Testis (tissue), 3 donors: ENCODE measurements around the gene ADTRP. TPM values are rescaled to one million over a fixed set of nuclear protein-coding genes. Genes with fewer than 3 reads are reported as not detected.

Experiments
- DNase-seq: peaks from one replicate; pipeline ENCODE4 v3.0.0-alpha.2; 2019
- H3K27ac ChIP-seq, 2 donors: fragments of 200-600 bp; sonication (generic); one replicate each; pipeline ENCODE4 v1.5.1; 2019
- H3K27me3 ChIP-seq: fragments of 200-600 bp; sonication (generic); one replicate; pipeline ENCODE4 v1.5.1; 2019
- H3K36me3 ChIP-seq: fragments of 200-600 bp; sonication (generic); one replicate; pipeline ENCODE4 v1.5.1; 2017; ENCODE audit warnings: low read depth; ENCODE audit errors: missing control alignments
- H3K4me1 ChIP-seq: fragments of 200-600 bp; sonication (generic); one replicate; pipeline ENCODE4 v1.5.1; 2019
- H3K4me3 ChIP-seq, 2 donors: fragments of 200-600 bp; sonication (generic); one replicate each; pipeline ENCODE4 v1.5.1; 2017 to 2019
- H3K9me3 ChIP-seq: fragments of 200-600 bp; sonication (generic); one replicate; pipeline ENCODE4 v1.5.1; 2017
- CTCF ChIP-seq, 3 experiments: fragments of 450-650 bp in 2 of 3; fragments of 200-600 bp in 1 of 3; sonication (generic) in 1 of 3; IDR thresholded peaks; one replicate each; pipeline ENCODE4 v1.5.1; 2016 to 2019; ENCODE audit warnings: antibody characterized with exemption in 3 of 3, mild to moderate bottlenecking in 2 of 3, moderate library complexity in 1 of 3
- POLR2A ChIP-seq: fragments of 450-650 bp; IDR thresholded peaks from one replicate; pipeline ENCODE4 v1.6.1; 2017; ENCODE audit warnings: antibody characterized with exemption, mild to moderate bottlenecking, moderate library complexity
- WGBS, 2 donors: methylation state at CpG; one replicate each; pipeline ENCODE4 v1.1.5; 2018; 5-methylcytosine and 5-hydroxymethylcytosine counted together
- intact Hi-C: fragments of 100-400 bp; cut with DNase I; formaldehyde crosslinking; loops from one replicate; pipeline ENCODE4 v1.15.1; 2023; ENCODE audit warnings: low total_unique reads
- polyA plus RNA-seq: library from polyadenylated mRNA; stranded (reverse); fragments of 350-450 nt; fragmentation: Illumina TruSeq; extraction: RNeasy Lipid Tissue Mini Kit (QIAGEN cat#74804); gene quantifications from one replicate; pipeline ENCODE4 v1.2.3, GENCODE V29; 2014; ENCODE audit warnings: low read depth, low replicate concordance; ENCODE audit not compliant: insufficient read depth
- total RNA-seq, 2 donors: library from RNA; depleted of rRNA; stranded (reverse); fragments of >200 nt; gene quantifications; one replicate each; pipeline ENCODE4 v1.2.3, GENCODE V29; 2016

The ADTRP gene
- total and polyA plus RNA-seq, 3 donors from 2014 or later, result 8.3 to 49.6 (median 21.3) TPM

GRCh38 chr6:11767458-11767857 lies 11.1 kb downstream of the ADTRP start:
- Histone ChIP-seq H3K4me3 (no peak overlapping the region), H3K36me3 (no peaks in the 10 kb centered on the region), H3K27me3 (no peaks in the 10 kb centered on the region), H3K4me1 (peaks cover 18% of the 10 kb centered on the region), H3K9me3 (no peaks in the 10 kb centered on the region), H3K27ac (no peak overlapping the region)
- TF ChIP-seq POLR2A, result no peak
- no peak for TF ChIP-seq CTCF (IDR thresholded peaks at IDR 0.05)
- DNase-seq, result no peak
- intact Hi-C loops, result no loop called here
- 91 to 99% methylated on average over 2 of the region's 2 CpGs for WGBS, 2 donors

GRCh38 chr6:11766589-11767450 lies 11.8 kb downstream of the ADTRP start:
- intact Hi-C loops, result no loop called here
- 69 to 74% methylated on average over 8 of the region's 8 CpGs for WGBS, 2 donors

GRCh38 chr6:11766043-11766442 lies 12.6 kb downstream of the ADTRP start:
- Histone ChIP-seq H3K36me3 (no peaks in the 10 kb centered on the region), H3K4me3 (no peak overlapping the region), H3K4me1 (peaks cover 18% of the 10 kb centered on the region), H3K27me3 (no peaks in the 10 kb centered on the region), H3K9me3 (no peaks in the 10 kb centered on the region), H3K27ac (no peak overlapping the region)
- 62 to 71% methylated on average over 2 of the region's 2 CpGs for WGBS, 2 donors
- TF ChIP-seq CTCF (IDR thresholded peaks at IDR 0.05) (no peak), POLR2A (no peak)
- intact Hi-C loops, result no loop called here
- no peak for DNase-seq

More at GRCh38 chr6:11766589-11767450, 11.8 kb downstream of the ADTRP start:
- Histone ChIP-seq H3K27me3 (no peaks in the 10 kb centered on the region), H3K27ac (no peak overlapping the region), H3K9me3 (no peaks in the 10 kb centered on the region), H3K36me3 (no peaks in the 10 kb centered on the region), H3K4me3 (no peak overlapping the region), H3K4me1 (peaks cover 18% of the 10 kb centered on the region)
- TF ChIP-seq POLR2A, result no peak
- no peak for TF ChIP-seq CTCF (IDR thresholded peaks at IDR 0.05)
- no peak for DNase-seq

GRCh38 chr6:11764250-11764604 lies 14.4 kb downstream of the ADTRP start:
- Histone ChIP-seq H3K4me3 (no peak overlapping the region), H3K27ac (no peak overlapping the region), H3K9me3 (no peaks in the 10 kb centered on the region), H3K4me1 (peaks cover 12% of the 10 kb centered on the region), H3K27me3 (no peaks in the 10 kb centered on the region), H3K36me3 (no peaks in the 10 kb centered on the region)
- TF ChIP-seq CTCF (IDR thresholded peaks at IDR 0.05) (no peak), POLR2A (no peak)
- 94 to 100% methylated on average over 1 of the region's 1 CpG for WGBS, 2 donors
- intact Hi-C loops, result no loop called here
- no peak for DNase-seq
